Measurements from ENCODE around the gene NAP1L4. TPM values are rescaled to one million over a fixed set of nuclear protein-coding genes. Genes with fewer than 3 reads are reported as not detected.

NAP1L4 gene
- total RNA-seq: 87.8 and 103 TPM in 2 replicates

- DNase-seq (ENCODE audit: low read depth in 2 of 2): peak; percentile 98
Measured at GRCh38 chr11:2992234-2992996, at the start of gene NAP1L4. NAP1L4 (minus strand) TSS chr11:2992329; CDS start chr11:2979220, 13,109 bp downstream.

DNA sequence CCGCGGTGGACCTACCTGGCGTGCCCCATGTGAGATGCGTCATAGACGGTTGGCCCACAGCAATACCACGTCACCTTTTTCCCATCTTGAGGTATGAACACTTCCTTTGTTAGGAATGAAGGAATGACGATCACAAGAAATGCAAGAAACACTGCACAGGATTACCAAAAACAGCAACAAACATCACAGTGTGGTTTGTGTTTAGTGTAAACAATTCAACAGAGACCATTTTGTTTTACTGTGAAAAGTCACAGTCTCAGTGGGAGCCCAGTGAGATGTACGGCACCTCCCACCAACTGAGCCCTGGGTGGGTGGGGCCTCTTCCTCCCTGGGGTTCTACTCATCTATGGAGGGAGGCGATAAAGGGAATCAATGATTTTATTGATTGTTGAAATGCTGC is 48.8 kb upstream of the NAP1L4 start:
- no peak for DNase-seq (ENCODE audit: low read depth in 2 of 2)

DNA sequence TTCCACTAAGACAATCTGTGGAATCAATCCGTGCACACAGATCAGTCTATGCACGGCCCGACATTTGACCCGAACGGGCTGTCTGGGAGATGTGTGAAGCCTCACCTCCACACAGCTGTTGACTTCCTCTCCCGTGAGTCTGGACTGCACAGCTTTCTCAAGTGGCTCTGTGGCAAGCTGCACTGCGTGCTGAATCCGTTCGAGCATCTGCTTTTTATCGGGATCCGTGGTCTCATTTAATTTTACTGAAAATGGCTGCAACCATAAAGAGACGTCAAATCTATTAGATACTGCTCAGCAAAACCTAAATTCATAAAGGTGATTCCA is 45.8 kb upstream of the NAP1L4 start:
- no peak for DNase-seq (ENCODE audit: low read depth in 2 of 2)

GRCh38 chr11:3037040-3037944 is 45.2 kb upstream of the NAP1L4 start:
- peak; percentile 75 to 82 for DNase-seq (ENCODE audit: low read depth in 2 of 2)

DNA sequence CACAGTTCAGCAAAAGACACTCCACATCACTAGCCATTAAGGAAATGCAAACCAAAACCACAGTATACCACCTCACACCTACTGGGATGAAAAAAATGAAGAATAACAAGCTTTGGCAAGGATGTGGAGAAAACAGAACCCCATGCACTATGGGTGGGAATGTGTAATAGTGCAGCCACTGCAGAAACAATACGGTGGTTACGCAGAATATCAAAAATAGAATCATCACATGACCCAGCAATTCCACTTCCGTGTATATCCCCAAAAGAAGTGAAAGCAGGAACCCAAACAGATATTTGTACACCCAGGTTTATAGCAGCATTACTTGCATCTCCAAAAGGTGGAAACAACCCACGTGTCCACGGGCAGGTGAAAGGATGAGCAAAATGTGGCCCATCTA is 44.3 kb upstream of the NAP1L4 start:
- DNase-seq (ENCODE audit: low read depth in 2 of 2): peak in 1 of 2 donors; percentile 28

GRCh38 chr11:3035333-3035732 is 43.2 kb upstream of the NAP1L4 start:
- DNase-seq (ENCODE audit: low read depth in 2 of 2): no peak

- peak in 1 of 2 donors; percentile 43 for DNase-seq (ENCODE audit: low read depth in 2 of 2)
Measured at GRCh38 chr11:3030289-3031070, 38.4 kb upstream of the NAP1L4 start.

GRCh38 chr11:3028813-3029212 is 36.7 kb upstream of the NAP1L4 start:
- no peak for DNase-seq (ENCODE audit: low read depth in 2 of 2)

- DNase-seq (ENCODE audit: low read depth in 2 of 2): no peak
Measured at GRCh38 chr11:3026803-3027202, 34.7 kb upstream of the NAP1L4 start.

GRCh38 chr11:3022982-3023381 is 30.9 kb upstream of the NAP1L4 start:
- DNase-seq (ENCODE audit: low read depth in 2 of 2): peak in 1 of 2 donors; percentile 30

DNA sequence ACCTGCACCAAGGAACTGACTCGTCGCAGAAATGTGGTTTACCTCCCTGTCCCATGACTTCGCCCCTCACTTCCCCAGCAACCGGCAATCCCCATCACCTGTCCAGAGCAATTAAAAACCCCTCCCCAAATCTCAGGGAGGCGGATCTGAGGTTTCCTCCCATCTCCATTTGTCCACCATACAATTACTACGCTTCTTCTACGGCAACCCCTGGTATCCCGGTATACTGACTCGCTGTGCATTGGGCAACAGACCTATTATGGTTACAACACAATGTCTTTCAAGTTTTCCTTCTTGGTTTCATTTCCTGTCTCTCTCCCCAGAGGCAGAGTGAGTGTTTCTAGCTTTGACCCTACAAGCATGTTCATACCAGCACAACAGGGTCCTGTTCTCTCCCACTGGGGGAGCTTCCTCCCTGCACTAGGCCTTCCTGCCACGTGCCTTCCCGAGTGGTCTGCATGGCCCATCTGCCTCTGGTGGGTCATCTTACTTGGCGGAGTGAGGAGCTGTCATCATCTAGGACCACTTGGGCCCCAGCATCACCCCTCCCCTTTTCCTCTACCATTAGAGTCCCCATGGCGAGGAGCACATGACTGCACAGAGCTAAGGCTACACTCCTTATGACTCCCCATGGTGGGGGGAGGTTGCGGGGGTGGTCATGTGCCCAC is 30.3 kb upstream of the NAP1L4 start:
- peak in 1 of 2 donors; percentile 24 for DNase-seq (ENCODE audit: low read depth in 2 of 2)

GRCh38 chr11:3021125-3021524 is 29.0 kb upstream of the NAP1L4 start:
- peak; percentile 23 to 64 for DNase-seq (ENCODE audit: low read depth in 2 of 2)

GRCh38 chr11:3020011-3020410 is 27.9 kb upstream of the NAP1L4 start:
- DNase-seq (ENCODE audit: low read depth in 2 of 2): no peak

DNA sequence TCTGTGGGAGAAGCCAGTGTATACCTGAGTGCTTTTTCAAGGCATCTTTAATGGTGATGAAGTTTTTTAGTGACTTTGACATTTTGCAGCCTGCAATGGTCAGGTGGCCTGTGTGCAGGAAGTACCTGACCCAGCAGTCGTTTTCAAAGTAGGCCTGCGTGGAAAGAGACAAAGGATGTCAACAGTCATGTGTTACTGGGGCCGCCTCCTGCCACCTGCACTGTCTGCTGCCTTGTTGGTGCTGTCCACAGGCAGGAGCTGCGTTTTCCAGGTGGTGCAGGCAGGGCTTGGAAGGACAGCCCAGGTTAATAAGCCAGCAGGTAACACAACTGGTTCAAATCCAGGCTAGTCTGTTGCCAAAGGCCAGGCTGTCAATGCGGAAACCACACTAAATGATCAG is 26.5 kb upstream of the NAP1L4 start:
- no peak for DNase-seq (ENCODE audit: low read depth in 2 of 2)

GRCh38 chr11:3016861-3017260 is 24.7 kb upstream of the NAP1L4 start:
- DNase-seq (ENCODE audit: low read depth in 2 of 2): no peak

DNA sequence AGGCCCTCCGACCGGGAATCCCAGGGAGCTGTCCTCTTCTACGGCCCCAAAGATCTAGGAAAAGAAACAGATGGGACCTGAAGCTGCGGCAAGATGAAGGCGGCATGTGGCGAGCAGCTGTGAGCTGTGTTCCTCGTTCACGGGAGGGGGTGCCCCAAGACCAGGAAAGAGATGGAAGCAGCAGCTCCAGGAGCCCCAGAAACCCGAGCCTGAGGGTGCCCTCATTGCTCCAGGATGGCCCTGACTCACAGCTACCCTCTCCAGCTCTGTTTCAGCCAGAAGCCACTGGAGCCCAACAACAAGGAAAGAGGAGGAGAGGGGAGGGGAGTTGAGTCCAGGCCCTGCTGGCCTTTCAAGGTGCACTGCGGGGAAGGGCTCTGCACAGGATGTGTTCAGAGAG is 23.7 kb upstream of the NAP1L4 start:
- no peak for DNase-seq (ENCODE audit: low read depth in 2 of 2)

DNA sequence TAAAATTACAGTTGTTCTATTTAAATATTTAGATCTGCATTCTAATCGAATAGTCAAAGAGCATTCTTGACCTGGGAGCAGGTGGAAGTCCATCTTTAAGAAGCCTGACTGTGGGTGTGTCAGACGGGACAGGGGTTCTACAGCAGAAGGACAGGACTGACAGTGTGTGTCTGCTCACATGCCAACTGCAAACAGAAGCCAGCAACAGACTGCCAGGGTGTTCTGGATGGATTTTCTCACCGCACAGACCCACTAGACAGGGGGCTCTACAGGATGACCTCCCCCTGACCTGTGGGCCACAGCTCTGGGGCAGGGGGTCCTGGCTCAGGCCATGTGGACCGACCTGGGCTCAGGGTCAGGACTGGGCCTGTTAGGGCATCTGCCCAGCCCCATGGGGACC is 22.8 kb upstream of the NAP1L4 start:
- no peak for DNase-seq (ENCODE audit: low read depth in 2 of 2)

GRCh38 chr11:3014057-3014938 is 22.2 kb upstream of the NAP1L4 start:
- no peak for DNase-seq (ENCODE audit: low read depth in 2 of 2)

GRCh38 chr11:3011891-3012885 is 20.1 kb upstream of the NAP1L4 start:
- DNase-seq (ENCODE audit: low read depth in 2 of 2): no peak

Data from lung microvascular endothelial cell (primary cell).